HepG2 (cell line): ENCODE data around the gene ARHGAP45. TPM values are rescaled to one million over a fixed set of nuclear protein-coding genes. Genes with fewer than 3 reads are reported as not detected.

Source experiments
- ATAC-seq: fragments of 200-7000 bp; cut with Tn5 transposase; 3 replicates; pipeline ENCODE4 v1.9.1; 2020; ENCODE audit warnings: mild to moderate bottlenecking, moderate library complexity
- BruUV-seq: library from RNA; stranded (reverse); fragments of 400-500 nt; replicated peaks from 2 replicates; lab custom pipeline; 2021; lab: Mats Ljungman, UMichigan
- CTCF ChIA-PET: fragments of 300-600 bp; formaldehyde crosslinking; extraction: SDS; loops from one replicate; lab custom pipeline; 2021; ENCODE audit warnings: low total read pairs, inconsistent platforms, low intra/inter-chr PET ratio; lab: Yijun Ruan, JAX
- POLR2A ChIA-PET: fragments of 350-600 bp; sonication (Branson Sonifier 250); formaldehyde crosslinking; loops from one replicate; lab custom pipeline; 2020; ENCODE audit warnings: antibody characterized with exemption, inconsistent platforms; lab: Yijun Ruan, JAX
- DNase-seq: peaks from one replicate; pipeline ENCODE4 v3.0.0-alpha.2; 2015; ENCODE audit warnings: low spot score
- FAIRE-seq: peaks from 3 replicates; lab custom pipeline; 2011; peaks lifted over from hg19 to GRCh38; lab: Jason Lieb, UNC
- H2AFZ ChIP-seq: one replicate; pipeline ENCODE4 v1.6.1; 2011; ENCODE audit warnings: low read length, inconsistent platforms
- H3K27ac ChIP-seq: fragments of 300-600 bp; 3 replicates; pipeline ENCODE4 v1.8.0; 2011; ENCODE audit warnings: mixed run types, mild to moderate bottlenecking, mixed read lengths, low read length, inconsistent platforms; ENCODE audit not compliant: insufficient read depth; ENCODE audit errors: extremely low read length
- H3K27me3 ChIP-seq, 2 experiments: fragments of 200-600 bp in 1 of 2; 2 replicates in 1 of 2; 3 replicates in 1 of 2; pipeline versions ENCODE4 v1.6.0 to v1.8.0; 2011; ENCODE audit warnings: low read length in 2 of 2, mild to moderate bottlenecking in 2 of 2, moderate library complexity in 2 of 2, inconsistent platforms in 1 of 2; ENCODE audit not compliant: insufficient read depth in 2 of 2, control insufficient read depth in 1 of 2
- H3K36me3 ChIP-seq, 2 experiments: fragments of 200-600 bp in 1 of 2; replicated peaks in 1 of 2; 2 replicates in 1 of 2; 3 replicates in 1 of 2; pipeline versions ENCODE4 v1.5.1 to v1.8.0; 2011; ENCODE audit warnings: low read length in 2 of 2, inconsistent platforms in 1 of 2; ENCODE audit not compliant: insufficient read depth in 2 of 2, control insufficient read depth in 1 of 2
- H3K4me1 ChIP-seq: 2 replicates; pipeline ENCODE4 v1.5.1; 2012; ENCODE audit warnings: low read length, inconsistent platforms; ENCODE audit not compliant: insufficient read depth
- H3K4me2 ChIP-seq: 2 replicates; pipeline ENCODE4 v1.6.0; 2011; ENCODE audit warnings: low read depth, low read length, inconsistent platforms
- H3K4me3 ChIP-seq, 3 experiments: fragments of 200-600 bp in 1 of 3; sonication (generic), shearing (Covaris generic) in 1 of 3; replicated peaks in 1 of 3; 2 replicates each; pipeline ENCODE4 v1.5.1; 2011 to 2016; ENCODE audit warnings: low read length in 3 of 3, inconsistent platforms in 2 of 3, low read depth in 2 of 3, mild to moderate bottlenecking in 2 of 3, control low read depth in 1 of 3, mixed read lengths in 1 of 3; ENCODE audit not compliant: insufficient read depth in 1 of 3
- H3K79me2 ChIP-seq: one replicate; pipeline ENCODE4 v1.6.1; 2011; ENCODE audit warnings: low read length, inconsistent platforms; ENCODE audit not compliant: insufficient read depth
- H3K9ac ChIP-seq: 2 replicates; pipeline ENCODE4 v1.6.0; 2011; ENCODE audit warnings: mild to moderate bottlenecking, low read depth, low read length, inconsistent platforms; ENCODE audit not compliant: insufficient read depth
- H3K9me3 ChIP-seq: 2 replicates; pipeline ENCODE4 v1.5.1; 2012; ENCODE audit warnings: mild to moderate bottlenecking, low read length
- H4K20me1 ChIP-seq: 2 replicates; pipeline ENCODE4 v1.6.0; 2011; ENCODE audit warnings: inconsistent platforms, mild to moderate bottlenecking, low read length, moderate library complexity; ENCODE audit not compliant: insufficient read depth
- HHEX ChIP-seq: IDR thresholded peaks from 2 replicates; pipeline ENCODE4 v1.6.1; 2016; ENCODE audit warnings: control low read depth
- HMG20A ChIP-seq: IDR thresholded peaks from 2 replicates; pipeline ENCODE4 v1.6.1; 2016; ENCODE audit warnings: borderline replicate concordance
- MBD4 ChIP-seq: IDR thresholded peaks from 2 replicates; pipeline ENCODE4 v1.6.1; 2012; ENCODE audit warnings: low read length, inconsistent platforms, borderline replicate concordance
- MEIS2 ChIP-seq: sonication (generic); formaldehyde crosslinking; IDR thresholded peaks from 2 replicates; pipeline ENCODE4 v1.9.0; 2021; ENCODE audit warnings: mild to moderate bottlenecking, missing genetic modification reagents
- MXI1 ChIP-seq: IDR thresholded peaks from 3 replicates; pipeline ENCODE4 v1.6.1; 2012; ENCODE audit warnings: low read depth, low read length, inconsistent platforms, borderline replicate concordance
- NAIF1 ChIP-seq: sonication (generic); formaldehyde crosslinking; IDR thresholded peaks from 2 replicates; pipeline ENCODE4 v1.5.0; 2020; ENCODE audit warnings: mild to moderate bottlenecking, missing genetic modification reagents, borderline replicate concordance
- NFE2L2 ChIP-seq: fragments of 150-350 bp; IDR thresholded peaks from 2 replicates; pipeline ENCODE4 v1.6.1; 2014; ENCODE audit warnings: low read length
- NFIC ChIP-seq: IDR thresholded peaks from 2 replicates; pipeline ENCODE4 v1.6.1; 2012; ENCODE audit warnings: mild to moderate bottlenecking, low read length, inconsistent platforms
- NFYC ChIP-seq: IDR thresholded peaks from 2 replicates; pipeline ENCODE4 v1.6.1; 2016; ENCODE audit warnings: missing genetic modification reagents, missing compliant biosample characterization
- NR2F2 ChIP-seq: IDR thresholded peaks from 2 replicates; pipeline ENCODE4 v1.6.1; 2012; ENCODE audit warnings: low read depth, inconsistent platforms, borderline replicate concordance
- NR2F6 ChIP-seq, 2 experiments: IDR thresholded peaks; 2 replicates each; pipeline ENCODE4 v1.6.1; 2016; ENCODE audit warnings: antibody characterized with exemption in 1 of 2, mild to moderate bottlenecking in 1 of 2
- POLR2G ChIP-seq: fragments of 200-400 bp; formaldehyde crosslinking; IDR thresholded peaks from 2 replicates; pipeline ENCODE4 v1.6.1; 2018; ENCODE audit warnings: mild to moderate bottlenecking, low read depth, low read length, moderate library complexity
- REPIN1 ChIP-seq: sonication (generic); formaldehyde crosslinking; IDR thresholded peaks from 2 replicates; pipeline ENCODE4 v1.8.0; 2022; ENCODE audit warnings: missing genetic modification reagents, low read depth, mild to moderate bottlenecking, borderline replicate concordance
- SNAPC2 ChIP-seq: sonication (generic); formaldehyde crosslinking; IDR thresholded peaks from 2 replicates; pipeline ENCODE4 v1.8.1; 2022; ENCODE audit warnings: mild to moderate bottlenecking, missing genetic modification reagents
- U2AF1 ChIP-seq: fragments of 200-400 bp; formaldehyde crosslinking; optimal IDR thresholded peaks from 2 replicates; pipeline ENCODE3; 2017; ENCODE audit warnings: mild to moderate bottlenecking, low read depth, low read length
- ZFX ChIP-seq: sonication (generic); formaldehyde crosslinking; IDR thresholded peaks from 2 replicates; pipeline ENCODE4 v1.4.0; 2020; ENCODE audit warnings: mild to moderate bottlenecking, low read depth, missing genetic modification reagents, moderate library complexity
- ZNF121 ChIP-seq: sonication (generic); formaldehyde crosslinking; IDR thresholded peaks from 2 replicates; pipeline ENCODE4 v1.5.0; 2020; ENCODE audit warnings: mild to moderate bottlenecking, missing genetic modification reagents
- ZNF253 ChIP-seq: sonication (generic); formaldehyde crosslinking; IDR thresholded peaks from 2 replicates; pipeline ENCODE4 v1.8.0; 2022; ENCODE audit warnings: mild to moderate bottlenecking, missing genetic modification reagents, borderline replicate concordance
- ZNF616 ChIP-seq: sonication (generic); formaldehyde crosslinking; IDR thresholded peaks from 2 replicates; pipeline ENCODE4 v1.5.0; 2020; ENCODE audit warnings: low read depth, mild to moderate bottlenecking, missing genetic modification reagents
- ZNF878 ChIP-seq: sonication (generic); formaldehyde crosslinking; IDR thresholded peaks from 2 replicates; pipeline ENCODE4 v1.8.1; 2023; ENCODE audit warnings: mild to moderate bottlenecking, missing genetic modification reagents, moderate library complexity
- ZNF891 ChIP-seq: sonication (generic); formaldehyde crosslinking; IDR thresholded peaks from 2 replicates; pipeline ENCODE4 v1.5.0; 2020; ENCODE audit warnings: mild to moderate bottlenecking, missing genetic modification reagents
- WGBS: methylation state at CpG from one replicate; pipeline ENCODE4 v1.1.6; 2017; ENCODE audit warnings: low lambda C conversion rate; 5-methylcytosine and 5-hydroxymethylcytosine counted together
- in situ Hi-C: cut with HindIII; loops from 2 replicates; pipeline ENCODE4 v1.10.0; 2017; ENCODE audit warnings: low pct_unique_long_range_greater_than_20kb; ENCODE audit not compliant: extremely low pct_ligation_motif_present
- intact Hi-C: fragments of 100-400 bp; cut with micrococcal nuclease; formaldehyde crosslinking; loops from one replicate; pipeline ENCODE4 v1.10.0; 2022; ENCODE audit not compliant: unreplicated experiment
- polyA plus RNA-seq, 8 experiments: library from polyadenylated mRNA; depleted of rRNA in 3 of 8; stranded (reverse) in 7 of 8; unstranded in 1 of 8; fragments of >200 nt; fragmentation: Illumina TruSeq in 4 of 8; extraction: Trizol in 4 of 8; gene quantifications; 2 replicates each; pipeline versions ENCODE4 v1.2.1 to v1.2.3, GENCODE V29; 2011 to 2016; ENCODE audit warnings: low read depth in 4 of 8, missing spikeins in 1 of 8, mixed read lengths in 1 of 8; ENCODE audit not compliant: insufficient read depth in 1 of 8
- total RNA-seq, 5 experiments: library from RNA; depleted of rRNA; stranded (reverse); fragments of >200 nt; fragmentation: Illumina TruSeq; extraction: Trizol; gene quantifications; 2 replicates each; pipeline ENCODE4 v1.2.3, GENCODE V29; 2016; ENCODE audit warnings: low read depth in 1 of 5
- TF ChIP-seq, protein P1 (sequence below): fragments of 450-650 bp; IDR thresholded peaks from 2 replicates; pipeline ENCODE4 v1.6.1; 2017
- TF ChIP-seq, protein P2 (sequence below): sonication (generic); formaldehyde crosslinking; IDR thresholded peaks from 2 replicates; pipeline ENCODE4 v1.5.0; 2020; ENCODE audit warnings: mild to moderate bottlenecking, missing genetic modification reagents

Gene ARHGAP45
- total and polyA plus RNA-seq, 2 of the 13 experiments (the other 11 are each of a cell fraction or from before 2014, with no cell fraction given), result 0.84 to 32.0 TPM

DNA sequence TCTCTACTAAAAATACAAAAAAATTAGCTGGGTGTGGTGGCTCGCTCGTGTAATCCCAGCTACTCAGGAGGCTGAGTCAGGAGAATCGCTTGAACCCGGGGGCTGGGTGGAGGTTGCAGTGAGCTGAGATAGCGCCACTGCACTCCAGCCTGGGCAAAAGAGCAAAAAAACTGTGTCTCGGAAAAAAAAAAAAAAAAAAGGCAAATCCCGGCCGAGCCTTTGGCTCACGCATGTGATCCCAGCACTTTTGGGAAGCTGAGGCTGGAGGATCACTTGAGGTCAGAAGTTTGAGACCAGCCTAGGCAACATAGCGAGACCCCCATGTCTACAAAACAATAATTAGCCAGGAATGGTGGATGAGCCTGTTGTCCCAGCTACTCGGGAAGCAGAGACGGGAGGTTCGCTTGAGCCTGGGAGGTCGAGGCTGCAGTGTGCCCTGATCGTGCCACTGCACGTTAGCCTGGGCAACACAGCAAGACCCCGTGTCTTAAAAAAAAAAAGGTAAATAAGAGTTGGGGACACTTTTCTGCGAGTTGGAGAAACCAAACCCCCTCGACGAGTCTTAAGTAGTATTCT is 36.3 kb downstream of the ARHGAP45 start:
- peaks cover 15% of the 10 kb centered on the region; the same call in 1 of the 2 replicates for H4K20me1 ChIP-seq
- 13% methylated on average over 20 of the region's 20 CpGs for WGBS
- H3K79me2 ChIP-seq, result peaks cover 11% of the 10 kb centered on the region
- peak overlapping the region; percentile 22 to 67 (median 58); a peak in 5 of 6 replicates for H3K4me3 ChIP-seq
- H3K9ac ChIP-seq, result peak overlapping the region; percentile 82
- H2AFZ ChIP-seq, result no peak overlapping the region
- H3K36me3 ChIP-seq, result peaks cover 6 to 20% of the 10 kb centered on the region in 2 experiments; a peak in 3 of 5 replicates
- ChIA-PET CTCF (no interaction called here), POLR2A (interaction anchor here (0.6 to 4.1 kb wide), 10 partner anchors 9 to 166 kb away, joined by 3 to 28 read pairs (median 7); partner anchors contain the start of genes ARHGAP45, CIRBP and RNU6-2)
- ATAC-seq, result no peak
- in situ Hi-C loops, result loop anchor here (5.0 kb wide), 1 partner anchor 36 kb away; the partner anchor contains the start of gene ARHGAP45
- no peaks in the 10 kb centered on the region for H3K27me3 ChIP-seq
- FAIRE-seq, result no peak
- peak overlapping the region; percentile 86 for H3K27ac ChIP-seq
- BruUV-seq, result TSS peak; percentile 88
- peak overlapping the region; percentile 92 for H3K4me2 ChIP-seq
- H3K9me3 ChIP-seq, result no peaks in the 10 kb centered on the region
- intact Hi-C loops, result loop anchor here (10.0 kb wide), 1 partner anchor 48 kb away; no protein-coding TSS in a partner anchor
- no peak for DNase-seq
- peaks cover 81% of the 10 kb centered on the region for H3K4me1 ChIP-seq
- TF ChIP-seq ZNF891 (CRISPR knock-in tag), result peak; percentile 21; the same call in 1 of the 2 replicates
- no peak for TF ChIP-seq ZNF253 (CRISPR knock-in tag)
- TF ChIP-seq HHEX, result no peak
- TF ChIP-seq ZNF616 (CRISPR knock-in tag), result no peak
- TF ChIP-seq ZNF878 (CRISPR knock-in tag), result no peak
- 0 out of 2 replicates have a peak, but pooled peaks have one; percentile 12 for TF ChIP-seq NR2F6 (IDR thresholded peaks at IDR 0.05)
- TF ChIP-seq NR2F6 (CRISPR knock-in tag; IDR thresholded peaks at IDR 0.05), result no peak
- TF ChIP-seq POLR2G, result no peak
- TF ChIP-seq HMG20A (CRISPR knock-in tag), result no peak
- TF ChIP-seq, protein P1, sequence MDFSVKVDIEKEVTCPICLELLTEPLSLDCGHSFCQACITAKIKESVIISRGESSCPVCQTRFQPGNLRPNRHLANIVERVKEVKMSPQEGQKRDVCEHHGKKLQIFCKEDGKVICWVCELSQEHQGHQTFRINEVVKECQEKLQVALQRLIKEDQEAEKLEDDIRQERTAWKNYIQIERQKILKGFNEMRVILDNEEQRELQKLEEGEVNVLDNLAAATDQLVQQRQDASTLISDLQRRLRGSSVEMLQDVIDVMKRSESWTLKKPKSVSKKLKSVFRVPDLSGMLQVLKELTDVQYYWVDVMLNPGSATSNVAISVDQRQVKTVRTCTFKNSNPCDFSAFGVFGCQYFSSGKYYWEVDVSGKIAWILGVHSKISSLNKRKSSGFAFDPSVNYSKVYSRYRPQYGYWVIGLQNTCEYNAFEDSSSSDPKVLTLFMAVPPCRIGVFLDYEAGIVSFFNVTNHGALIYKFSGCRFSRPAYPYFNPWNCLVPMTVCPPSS, result no peak
- TF ChIP-seq MEIS2 (CRISPR knock-in tag), result no peak
- TF ChIP-seq ZNF121 (CRISPR knock-in tag), result peak; percentile 99
- no peak for TF ChIP-seq NFIC
- no peak for TF ChIP-seq NFE2L2
- TF ChIP-seq REPIN1 (CRISPR knock-in tag), result peak; percentile 7; the same call in 1 of the 2 replicates
- no peak for TF ChIP-seq ZFX (CRISPR knock-in tag)
- TF ChIP-seq SNAPC2, result no peak
- no peak for TF ChIP-seq NR2F2
- no peak for TF ChIP-seq MXI1
- TF ChIP-seq MBD4, result no peak
- TF ChIP-seq NFYC (CRISPR knock-in tag), result no peak
- no peak for TF ChIP-seq U2AF1
- 0 out of 2 replicates have a peak, but pooled peaks have one; percentile 45 for TF ChIP-seq NAIF1 (CRISPR knock-in tag)
- TF ChIP-seq, protein P2, sequence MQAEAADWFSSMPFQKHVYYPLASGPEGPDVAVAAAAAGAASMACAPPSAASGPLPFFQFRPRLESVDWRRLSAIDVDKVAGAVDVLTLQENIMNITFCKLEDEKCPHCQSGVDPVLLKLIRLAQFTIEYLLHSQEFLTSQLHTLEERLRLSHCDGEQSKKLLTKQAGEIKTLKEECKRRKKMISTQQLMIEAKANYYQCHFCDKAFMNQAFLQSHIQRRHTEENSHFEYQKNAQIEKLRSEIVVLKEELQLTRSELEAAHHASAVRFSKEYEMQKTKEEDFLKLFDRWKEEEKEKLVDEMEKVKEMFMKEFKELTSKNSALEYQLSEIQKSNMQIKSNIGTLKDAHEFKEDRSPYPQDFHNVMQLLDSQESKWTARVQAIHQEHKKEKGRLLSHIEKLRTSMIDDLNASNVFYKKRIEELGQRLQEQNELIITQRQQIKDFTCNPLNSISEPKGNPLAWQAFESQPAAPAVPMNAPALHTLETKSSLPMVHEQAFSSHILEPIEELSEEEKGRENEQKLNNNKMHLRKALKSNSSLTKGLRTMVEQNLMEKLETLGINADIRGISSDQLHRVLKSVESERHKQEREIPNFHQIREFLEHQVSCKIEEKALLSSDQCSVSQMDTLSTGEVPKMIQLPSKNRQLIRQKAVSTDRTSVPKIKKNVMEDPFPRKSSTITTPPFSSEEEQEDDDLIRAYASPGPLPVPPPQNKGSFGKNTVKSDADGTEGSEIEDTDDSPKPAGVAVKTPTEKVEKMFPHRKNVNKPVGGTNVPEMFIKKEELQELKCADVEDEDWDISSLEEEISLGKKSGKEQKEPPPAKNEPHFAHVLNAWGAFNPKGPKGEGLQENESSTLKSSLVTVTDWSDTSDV (CRISPR knock-in tag), result peak; percentile 93; the same call in 1 of the 2 replicates
